GM15510 (cell line): ENCODE results near the gene DDX24.

Experiments
- POLR2A ChIP-seq: IDR thresholded peaks from 3 replicates; pipeline ENCODE4 v1.6.1; 2011; ENCODE audit warnings: borderline replicate concordance; ENCODE audit not compliant: insufficient read length; ENCODE audit errors: extremely low read depth

DDX24 gene

GRCh38 chr14:94104731-94105130 lies 23.7 kb upstream of the DDX24 start:
- no peak for TF ChIP-seq POLR2A

DNA sequence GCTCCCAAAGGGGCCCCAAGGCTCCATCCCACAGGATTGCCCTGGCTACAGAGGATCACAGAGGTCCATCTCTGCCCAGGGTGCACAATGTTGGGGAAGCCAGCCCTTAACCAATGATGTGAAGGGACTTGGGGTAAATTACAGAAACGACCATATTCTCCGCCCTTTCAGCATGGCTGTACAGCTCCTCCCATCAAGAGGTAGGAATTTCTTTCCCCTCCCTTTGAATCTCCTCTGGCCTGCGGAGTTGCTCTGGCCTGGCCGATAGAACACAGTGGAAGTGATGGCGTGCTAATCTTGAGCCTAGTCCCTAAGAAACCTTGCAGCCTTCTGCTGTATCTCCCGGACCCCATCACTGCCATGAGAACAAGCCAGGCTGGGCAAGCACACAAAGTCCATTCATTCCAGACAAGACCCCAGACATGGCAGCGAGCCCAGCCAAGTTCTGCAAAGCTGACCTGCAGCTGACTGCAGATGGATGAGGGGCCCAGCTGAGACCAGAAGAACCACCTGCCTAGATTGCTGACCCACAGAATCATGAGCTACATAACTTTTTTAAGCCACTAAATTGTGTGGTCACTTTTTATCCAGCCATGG lies 22.6 kb upstream of the DDX24 start:
- no peak for TF ChIP-seq POLR2A

DNA sequence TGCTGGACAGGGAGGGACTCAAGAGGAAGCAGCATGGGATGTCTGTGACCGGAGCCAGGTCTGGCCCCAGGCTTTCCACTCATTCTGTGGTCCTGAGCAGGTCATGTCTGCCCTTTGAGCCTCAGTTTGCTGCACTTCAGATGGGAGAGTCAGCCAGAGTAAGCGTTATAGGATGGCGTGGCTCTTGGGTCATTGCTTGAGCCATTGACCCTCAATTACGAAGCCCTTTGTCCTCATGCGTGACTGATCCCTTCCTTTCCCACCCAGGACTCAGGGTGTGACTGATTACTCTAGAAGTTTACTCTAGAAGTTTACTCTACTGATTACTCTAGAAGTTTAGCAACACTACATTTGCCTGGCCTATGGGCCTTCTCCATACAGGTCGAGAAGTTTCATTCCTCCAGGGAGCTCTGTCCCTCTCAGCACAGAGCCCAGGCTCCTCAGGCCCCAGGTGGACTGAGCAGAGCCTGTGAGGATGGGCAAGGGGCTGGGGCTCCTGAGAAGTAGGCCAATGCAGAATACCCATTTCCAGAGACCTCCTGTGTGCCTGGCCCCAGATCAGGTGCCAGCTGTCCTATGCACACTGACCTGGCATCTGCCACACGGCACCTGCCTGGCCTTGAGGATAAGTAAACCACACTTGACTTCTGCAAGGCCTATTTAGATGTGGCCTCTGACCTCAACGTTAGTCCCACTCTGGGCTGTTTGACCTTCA lies 21.9 kb upstream of the DDX24 start:
- no peak for TF ChIP-seq POLR2A

DNA sequence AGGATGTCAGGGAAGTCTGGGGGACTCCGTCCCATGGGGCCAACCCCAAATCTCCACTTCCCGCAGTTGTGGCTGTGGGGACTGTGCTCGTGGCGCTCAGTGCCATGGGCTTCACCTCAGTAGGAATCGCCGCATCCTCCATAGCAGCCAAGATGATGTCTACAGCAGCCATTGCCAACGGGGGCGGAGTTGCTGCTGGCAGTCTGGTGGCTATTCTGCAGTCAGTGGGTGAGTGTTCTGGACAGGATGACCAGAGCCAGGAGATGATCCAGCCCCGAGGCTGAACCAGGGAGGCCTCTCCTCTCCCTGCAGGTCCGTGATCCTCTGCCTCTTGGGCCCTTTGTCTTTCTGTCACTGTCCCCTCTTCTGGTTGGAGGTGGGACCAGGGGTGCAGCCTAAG lies 20.7 kb upstream of the DDX24 start:
- no peak for TF ChIP-seq POLR2A

GRCh38 chr14:94100847-94101246 lies 19.8 kb upstream of the DDX24 start:
- TF ChIP-seq POLR2A, result no peak

- no peak for TF ChIP-seq POLR2A
Observed at GRCh38 chr14:94099006-94099405, 18.0 kb upstream of the DDX24 start.

DNA sequence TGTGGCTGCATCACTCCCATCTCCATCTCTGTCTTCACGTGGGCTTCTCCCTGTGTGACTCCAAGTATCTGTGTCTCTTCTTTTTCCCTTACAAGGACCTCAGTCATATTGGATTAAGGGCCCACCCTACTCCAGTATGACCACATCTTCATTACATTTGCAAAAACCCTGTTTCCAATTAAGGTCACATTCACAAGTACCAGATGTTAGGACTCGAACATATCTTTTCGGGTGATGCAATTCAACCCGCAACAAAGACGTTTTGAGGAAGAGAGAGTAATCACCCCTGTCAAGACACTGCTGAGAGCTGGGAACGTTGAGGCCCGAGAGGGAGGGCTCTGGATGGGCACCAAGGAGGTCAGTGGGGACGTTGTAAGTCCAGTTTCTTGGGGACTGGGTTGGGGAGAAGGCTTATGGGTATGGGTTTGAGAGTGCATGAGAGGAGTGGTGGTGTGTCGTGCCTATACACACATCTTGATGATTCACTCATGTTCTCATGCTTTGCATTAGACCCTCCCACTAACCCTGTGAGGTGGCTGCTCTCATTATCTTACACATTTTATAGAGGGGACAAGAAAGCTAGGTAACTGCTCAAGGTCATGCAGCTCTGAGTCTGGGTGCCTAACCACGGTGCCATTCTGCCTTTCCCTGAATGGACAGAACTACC lies 17.5 kb upstream of the DDX24 start:
- TF ChIP-seq POLR2A, result no peak

GRCh38 chr14:94097091-94097490 lies 16.1 kb upstream of the DDX24 start:
- no peak for TF ChIP-seq POLR2A

DNA sequence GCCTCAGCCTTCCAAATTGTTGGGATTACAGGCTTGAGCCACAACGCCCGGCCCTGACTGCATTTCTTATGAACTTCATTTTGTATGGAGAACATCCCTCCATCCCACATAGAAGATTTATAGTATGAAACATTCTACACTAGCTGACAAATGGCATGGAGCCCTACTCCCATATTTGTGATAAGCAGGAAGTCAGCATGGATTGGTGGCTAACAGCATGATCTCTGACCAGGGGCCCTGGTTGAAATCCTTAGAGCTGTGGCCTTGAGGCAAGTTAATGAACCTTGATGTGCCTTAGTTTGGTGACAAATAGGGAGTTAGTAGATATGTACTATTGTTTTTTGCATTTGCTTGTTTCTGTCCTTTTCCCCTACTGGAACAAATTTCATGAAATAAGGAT lies 12.4 kb upstream of the DDX24 start:
- no peak for TF ChIP-seq POLR2A

- no peak for TF ChIP-seq POLR2A
Observed at GRCh38 chr14:94089479-94089878, 8.5 kb upstream of the DDX24 start.

DNA sequence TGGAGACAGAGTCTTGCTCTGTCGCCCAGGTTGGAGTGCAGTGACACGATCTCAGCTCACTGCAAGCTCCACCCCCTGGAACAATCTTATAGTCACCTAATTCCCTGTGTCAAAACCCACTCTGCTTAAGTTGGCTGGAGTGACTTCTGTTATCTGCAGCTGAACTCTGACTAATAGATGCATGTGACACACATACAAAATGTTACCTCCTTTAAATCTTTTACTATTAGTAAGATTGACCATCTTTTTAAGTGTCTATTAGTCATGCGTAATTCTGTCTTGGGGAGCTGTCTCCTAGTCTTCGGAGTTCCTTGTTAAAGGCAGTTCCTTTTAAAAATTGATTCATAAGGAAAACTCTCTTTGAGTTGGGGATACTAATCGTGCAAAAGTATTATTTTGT lies 7.5 kb upstream of the DDX24 start:
- no peak for TF ChIP-seq POLR2A

- TF ChIP-seq POLR2A, result no peak
Observed at GRCh38 chr14:94087891-94088290, 6.9 kb upstream of the DDX24 start.

- no peak for TF ChIP-seq POLR2A
Observed at GRCh38 chr14:94081386-94081820, 401 bp upstream of the DDX24 start.

DNA sequence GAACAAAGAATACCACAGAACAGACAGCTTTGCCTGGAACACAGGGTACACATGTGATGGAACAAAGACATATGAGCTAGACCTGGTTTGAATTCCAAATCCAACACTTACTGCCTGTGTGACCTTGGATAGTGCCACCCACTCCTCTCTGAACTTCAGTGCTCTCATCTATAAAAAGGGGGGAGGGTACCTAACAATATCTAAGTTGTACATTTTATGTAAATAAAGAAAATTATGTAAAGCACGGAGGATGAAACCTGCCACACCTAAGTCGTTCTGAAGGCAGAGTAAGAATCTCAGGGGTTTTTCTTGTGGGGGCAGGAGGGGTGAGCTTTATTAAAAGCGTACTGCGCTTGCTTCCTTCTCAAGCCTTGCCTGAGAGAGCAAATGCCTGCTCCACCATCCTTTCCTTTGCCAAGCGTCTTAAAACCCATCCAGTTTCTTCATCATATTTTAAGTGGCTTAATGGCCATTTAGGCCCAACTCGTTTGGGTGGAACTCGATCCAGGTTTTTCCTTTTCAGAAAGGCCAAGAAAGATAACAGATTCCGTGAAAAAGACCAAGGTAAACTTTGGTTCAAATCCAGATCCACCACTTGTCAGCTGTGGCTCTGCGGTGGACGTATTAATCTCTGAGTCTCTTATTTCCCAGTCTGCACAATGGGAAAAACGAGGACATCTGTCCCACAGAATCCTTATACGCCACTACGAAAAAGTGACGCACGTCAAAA lies 946 bp downstream of the DDX24 start:
- no peak for TF ChIP-seq POLR2A

DNA sequence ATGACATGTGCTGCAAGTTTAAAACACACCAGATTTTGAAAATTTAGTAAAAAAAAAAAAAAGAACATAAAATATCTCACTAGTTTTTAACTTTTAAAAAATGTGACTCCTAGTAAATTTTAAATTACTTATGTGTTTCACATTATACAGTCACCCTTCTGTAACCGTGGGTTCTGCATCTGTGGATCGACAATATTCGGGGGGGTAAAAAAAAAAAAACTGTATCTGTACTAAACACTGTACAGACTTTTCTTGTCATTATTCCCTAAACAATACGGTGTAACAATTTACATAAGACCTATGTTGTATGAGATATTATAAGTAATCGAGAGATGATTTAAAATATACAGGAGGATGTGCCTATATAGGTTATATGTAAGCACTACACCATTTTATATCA lies 3.2 kb downstream of the DDX24 start:
- TF ChIP-seq POLR2A, result no peak
